Renal cortex interstitium (tissue), 11 donors: Measurements from ENCODE around the gene C16orf90. TPM values are rescaled to one million over a fixed set of nuclear protein-coding genes. Genes with fewer than 3 reads are reported as not detected.
"Not testable (repeated sequence)": the region's sequence is repeated elsewhere in the genome, so short reads cannot be mapped to it uniquely, and the experiment has no call there.

Experiments used
- DNase-seq, 11 donors: peaks; one replicate each; pipeline ENCODE4 v3.0.0-alpha.2; 2013; ENCODE audit warnings: low read depth in 9 of 11, low spot score in 4 of 11; ENCODE audit errors: extremely low read depth in 1 of 11
- polyA plus RNA-seq, 3 donors: library from polyadenylated mRNA; unstranded; fragments of 120-200 nt; gene quantifications; one replicate each; pipeline ENCODE4 v1.2.1, GENCODE V29; 2013; ENCODE audit not compliant: insufficient read length in 3 of 3

The C16orf90 gene
- polyA plus RNA-seq, 3 donors: 0.22 to 0.33 TPM; not detected in 1

- no peak for DNase-seq
Measured at GRCh38 chr16:3487521-3488410, 7.5 kb downstream of the C16orf90 start.

GRCh38 chr16:3486506-3487215, 8.6 kb downstream of the C16orf90 start:
- no peak for DNase-seq

GRCh38 chr16:3485821-3486505, 9.3 kb downstream of the C16orf90 start:
- no peak for DNase-seq

- DNase-seq: no peak
Measured at GRCh38 chr16:3485097-3485745, 10.1 kb downstream of the C16orf90 start.

- DNase-seq: no peak
Measured at GRCh38 chr16:3484318-3485096, 10.8 kb downstream of the C16orf90 start.

- no peak for DNase-seq
Measured at GRCh38 chr16:3482659-3483241, 12.5 kb downstream of the C16orf90 start.

GRCh38 chr16:3481696-3482658, 13.3 kb downstream of the C16orf90 start:
- no peak for DNase-seq

- no peak for DNase-seq
Measured at GRCh38 chr16:3480901-3481695, 14.2 kb downstream of the C16orf90 start.

- DNase-seq: no peak
Measured at GRCh38 chr16:3479654-3480216, 15.6 kb downstream of the C16orf90 start.

- no peak for DNase-seq
Measured at GRCh38 chr16:3478242-3478925, 16.9 kb downstream of the C16orf90 start.

- DNase-seq: no peak
Measured at GRCh38 chr16:3476409-3476808, 18.9 kb downstream of the C16orf90 start.

- DNase-seq: no peak
Measured at GRCh38 chr16:3475604-3476375, 19.5 kb downstream of the C16orf90 start.

- not testable (repeated sequence) for DNase-seq
Measured at GRCh38 chr16:3474870-3475269, 20.4 kb downstream of the C16orf90 start.

GRCh38 chr16:3474136-3474779, 21.0 kb downstream of the C16orf90 start:
- no peak for DNase-seq
